Epithelial cell of esophagus (primary cell): ENCODE measurements around the gene CDKN2B-AS1.

Experiments used
- DNase-seq: peaks from one replicate; pipeline ENCODE4 v3.0.0; 2010; ENCODE audit warnings: low read depth
- H3K4me3 ChIP-seq: 2 replicates; pipeline ENCODE4 v1.5.1; 2011; ENCODE audit warnings: mild to moderate bottlenecking, low read length, control low read depth
- CTCF ChIP-seq: IDR thresholded peaks from 2 replicates; pipeline ENCODE4 v1.5.1; 2011; ENCODE audit warnings: low read depth, mild to moderate bottlenecking, low read length, control low read depth, inconsistent platforms; ENCODE audit not compliant: insufficient read depth; ENCODE audit errors: missing control alignments

Gene CDKN2B-AS1

GRCh38 chr9:22100626-22101025 lies 106.0 kb downstream of the CDKN2B-AS1 start:
- H3K4me3 ChIP-seq, result no peak overlapping the region
- no peak for DNase-seq
- TF ChIP-seq CTCF, result peak; percentile 23

- TF ChIP-seq CTCF, result no peak
- no peak overlapping the region for H3K4me3 ChIP-seq
- DNase-seq, result peak; percentile 50
These were observed 107.8 kb downstream of the CDKN2B-AS1 start for GRCh38 chr9:22102146-22103053.

GRCh38 chr9:22103685-22104575 lies 109.3 kb downstream of the CDKN2B-AS1 start:
- peak; percentile 58 for DNase-seq
- no peak for TF ChIP-seq CTCF
- H3K4me3 ChIP-seq, result no peak overlapping the region

GRCh38 chr9:22105005-22105722 lies 110.6 kb downstream of the CDKN2B-AS1 start:
- TF ChIP-seq CTCF, result no peak
- no peak overlapping the region for H3K4me3 ChIP-seq
- DNase-seq, result no peak

- H3K4me3 ChIP-seq, result no peak overlapping the region
- TF ChIP-seq CTCF, result no peak
- DNase-seq, result peak; percentile 98
These were observed 112.8 kb downstream of the CDKN2B-AS1 start for GRCh38 chr9:22107202-22108045.
